ENCODE measurements around the gene WASF1. TPM values are rescaled to one million over a fixed set of nuclear protein-coding genes. Genes with fewer than 3 reads are reported as not detected.

WASF1 gene
- total and polyA plus RNA-seq, 2 experiments from 2014 or later: 27.4 to 30.5 TPM

- peaks cover 16% of the 10 kb centered on the region for H3K4me1 Mint-ChIP-seq
- H3K36me3 ChIP-seq (ENCODE audit: insufficient read depth): no peaks in the 10 kb centered on the region
- no peaks in the 10 kb centered on the region for H3K27me3 ChIP-seq (ENCODE audit: insufficient read depth)
- peaks cover 12% of the 10 kb centered on the region for H3K79me2 ChIP-seq (replicated peaks; ENCODE audit: insufficient read depth)
- H3K36me3 Mint-ChIP-seq (ENCODE audit: low read depth): peaks cover 13% of the 10 kb centered on the region; the same call in 2 of the 3 replicates
- peaks cover 3% of the 10 kb centered on the region; the same call in 1 of the 2 replicates for H3K4me1 ChIP-seq (ENCODE audit: insufficient read depth)
- no peak overlapping the region for H3K27ac Mint-ChIP-seq
- H3F3A ChIP-seq (replicated peaks; ENCODE audit: low read depth): no peaks in the 10 kb centered on the region
- H3K27me3 Mint-ChIP-seq (ENCODE audit: insufficient read depth, low read depth, poor library complexity): no peaks in the 10 kb centered on the region
- H3K4me2 ChIP-seq: no peak overlapping the region
- no peak overlapping the region for H2AFZ ChIP-seq
- no peak overlapping the region for H3K27ac ChIP-seq (ENCODE audit: low read depth)
- TF ChIP-seq ZNF114 (CRISPR knock-in tag; IDR thresholded peaks at IDR 0.05) (no peak), ZNF331 (CRISPR knock-in tag; IDR thresholded peaks at IDR 0.05; ENCODE audit: low read depth) (no peak), CREB1 (CRISPR knock-in tag; IDR thresholded peaks at IDR 0.05; ENCODE audit: low read depth) (no peak), JUNB (IDR thresholded peaks at IDR 0.05; ENCODE audit: unreplicated experiment) (no peak), ZNF462 (CRISPR knock-in tag; IDR thresholded peaks at IDR 0.05) (no peak), REST (IDR thresholded peaks at IDR 0.05; ENCODE audit: unreplicated experiment) (no peak), EZH2 (IDR thresholded peaks at IDR 0.05; ENCODE audit: low read depth, unreplicated experiment) (no peak)
- no peak overlapping the region for H3K4me3 Mint-ChIP-seq
- H4K20me1 ChIP-seq (replicated peaks; ENCODE audit: insufficient read depth): 0 out of 2 replicates have a peak, but pooled peaks cover 3% of the 10 kb centered on the region
- no peak for ATAC-seq
- H3K9me3 Mint-ChIP-seq: no peaks in the 10 kb centered on the region; the same call in 2 of the 3 replicates
- no peak for DNase-seq (ENCODE audit: low spot score)
- no peaks in the 10 kb centered on the region for H3K9me2 ChIP-seq (ENCODE audit: insufficient read depth)
- H3K4me3 ChIP-seq: no peak overlapping the region
These were observed 65.5 kb downstream of the WASF1 start for GRCh38 chr6:110114004-110114403.

All from GM23338 (cell line).